HG03565 (cell line): ENCODE results near the gene HACD4.
A peak's percentile ranks its signal among the peaks of the same experiment; 100 is the strongest.
"Not testable (repeated sequence)": the region's sequence is repeated elsewhere in the genome, so short reads cannot be mapped to it uniquely, and the experiment has no call there.

Experiments
- ATAC-seq: cut with Tn5 transposase; IDR thresholded peaks from one replicate; pipeline ENCODE4 v1.9.1; 2021; ENCODE audit warnings: mild to moderate bottlenecking, moderate library complexity; ENCODE audit not compliant: unreplicated experiment

The HACD4 gene

GRCh38 chr9:21016701-21017491 is 14.5 kb downstream of the HACD4 start:
- no peak for ATAC-seq

- peak; percentile 46 for ATAC-seq
These were observed 15.4 kb downstream of the HACD4 start for GRCh38 chr9:21015995-21016394.

- no peak for ATAC-seq
These were observed 16.2 kb downstream of the HACD4 start for GRCh38 chr9:21015129-21015815.

GRCh38 chr9:21002040-21002439 is 29.4 kb downstream of the HACD4 start:
- ATAC-seq: no peak

GRCh38 chr9:21001581-21001980 is 29.9 kb downstream of the HACD4 start:
- ATAC-seq: no peak

- peak; percentile 53 for ATAC-seq
These were observed 33.9 kb downstream of the HACD4 start for GRCh38 chr9:20997503-20998076.

- ATAC-seq: peak; percentile 74
These were observed 34.6 kb downstream of the HACD4 start for GRCh38 chr9:20996809-20997208.

GRCh38 chr9:20995616-20996015 is 35.8 kb downstream of the HACD4 start:
- ATAC-seq: no peak

GRCh38 chr9:20994486-20994885 is 37.0 kb downstream of the HACD4 start:
- ATAC-seq: no peak

- no peak for ATAC-seq
These were observed 40.6 kb downstream of the HACD4 start for GRCh38 chr9:20990867-20991266.

GRCh38 chr9:20989923-20990341 is 41.5 kb downstream of the HACD4 start:
- no peak for ATAC-seq

- no peak for ATAC-seq
These were observed 42.6 kb downstream of the HACD4 start for GRCh38 chr9:20988671-20989315.

- no peak for ATAC-seq
These were observed 43.4 kb downstream of the HACD4 start for GRCh38 chr9:20988061-20988460.

- no peak for ATAC-seq
These were observed 43.9 kb downstream of the HACD4 start for GRCh38 chr9:20987521-20987920.

GRCh38 chr9:20985851-20986600 is 45.4 kb downstream of the HACD4 start:
- ATAC-seq: no peak

GRCh38 chr9:20984506-20984905 is 46.9 kb downstream of the HACD4 start:
- ATAC-seq: no peak

GRCh38 chr9:20981486-20981885 is 50.0 kb downstream of the HACD4 start:
- no peak for ATAC-seq

- peak; percentile 83 for ATAC-seq
These were observed 50.5 kb downstream of the HACD4 start for GRCh38 chr9:20980832-20981455.

- no peak for ATAC-seq
These were observed 53.2 kb downstream of the HACD4 start for GRCh38 chr9:20978249-20978648.

- ATAC-seq: not testable (repeated sequence)
These were observed 57.1 kb downstream of the HACD4 start for GRCh38 chr9:20974191-20974938.
